Measurements from ENCODE around the gene TNRC18.

- TF ChIP-seq CTCF (IDR thresholded peaks at IDR 0.05; ENCODE audit: extremely low read depth in 1 of 2, insufficient read depth in 1 of 2, low read depth in 1 of 2, low read length in 2 of 2) = no peak
- no peak for TF ChIP-seq MAX (IDR thresholded peaks at IDR 0.05; ENCODE audit: insufficient read depth, insufficient read length)
Observed at GRCh38 chr7:5377279-5377678, 46.4 kb downstream of the TNRC18 start.
